ENCODE data around the gene CAMKK1.
"Not testable (repeated sequence)": the region's sequence is repeated elsewhere in the genome, so short reads cannot be mapped to it uniquely, and the experiment has no call there.

CAMKK1 gene

GRCh38 chr17:3857261-3858105 is 35.4 kb downstream of the CAMKK1 start:
- Histone ChIP-seq H3K27ac (peak overlapping the region in 1 of 21 experiments; percentile 35), H3K4me3 (no peak overlapping the region)

GRCh38 chr17:3854204-3854603 is 38.6 kb downstream of the CAMKK1 start:
- H3K27ac ChIP-seq, H3K4me3 ChIP-seq: not testable (repeated sequence)

DNA sequence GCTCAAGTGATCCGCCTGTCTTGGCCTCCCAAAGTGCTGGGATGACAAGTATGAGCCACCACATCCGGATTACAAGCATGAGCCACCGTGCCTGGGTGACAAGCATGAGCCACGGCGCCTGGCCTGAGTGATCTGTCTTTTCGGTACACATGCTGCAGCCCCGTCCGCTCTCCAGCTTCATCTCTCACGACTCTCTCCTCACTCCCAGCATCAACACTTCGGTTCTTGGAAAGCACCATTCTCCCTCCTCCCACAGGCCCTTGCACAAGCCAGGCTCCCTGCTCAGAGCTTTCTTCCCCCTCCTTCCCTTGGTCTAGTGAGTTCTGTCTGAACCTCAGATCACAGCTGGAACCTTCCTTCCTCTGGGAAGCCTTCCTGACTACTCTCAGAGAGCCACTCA is 40.3 kb downstream of the CAMKK1 start:
- Histone ChIP-seq H3K4me3 (no peak overlapping the region), H3K27ac (no peak overlapping the region)

DNA sequence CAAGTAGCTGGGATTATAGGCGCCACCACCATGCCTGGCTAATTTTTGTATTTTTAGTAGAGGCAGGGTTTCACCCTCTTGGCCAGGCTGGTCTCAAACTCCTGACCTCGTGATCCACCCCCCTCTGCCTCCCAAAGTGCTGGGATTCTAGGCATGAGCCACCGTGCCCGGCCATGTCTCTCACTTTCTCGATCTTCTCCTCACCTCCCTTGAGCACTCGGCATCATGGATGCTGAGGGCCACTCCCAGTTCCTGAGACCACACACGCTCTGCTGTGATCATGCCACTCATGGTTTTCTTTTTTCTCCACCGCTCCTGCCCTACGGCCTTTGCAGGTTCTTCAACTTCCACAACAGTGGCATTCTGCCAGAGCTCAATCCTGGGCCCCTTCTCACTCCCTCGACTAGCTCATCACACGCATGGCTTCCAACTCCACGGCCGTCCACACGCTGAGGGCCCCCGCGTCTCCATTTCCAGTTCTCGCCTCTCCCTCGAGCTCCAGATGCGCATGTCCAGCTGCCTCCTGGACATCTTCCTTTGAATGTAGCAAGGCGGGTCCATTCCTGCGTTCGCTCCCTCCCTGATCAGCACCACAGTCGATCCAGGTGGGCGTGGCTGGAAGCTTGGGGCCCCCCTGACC is 41.3 kb downstream of the CAMKK1 start:
- no peak overlapping the region for H3K4me3 ChIP-seq
- H3K27ac ChIP-seq = no peak overlapping the region

DNA sequence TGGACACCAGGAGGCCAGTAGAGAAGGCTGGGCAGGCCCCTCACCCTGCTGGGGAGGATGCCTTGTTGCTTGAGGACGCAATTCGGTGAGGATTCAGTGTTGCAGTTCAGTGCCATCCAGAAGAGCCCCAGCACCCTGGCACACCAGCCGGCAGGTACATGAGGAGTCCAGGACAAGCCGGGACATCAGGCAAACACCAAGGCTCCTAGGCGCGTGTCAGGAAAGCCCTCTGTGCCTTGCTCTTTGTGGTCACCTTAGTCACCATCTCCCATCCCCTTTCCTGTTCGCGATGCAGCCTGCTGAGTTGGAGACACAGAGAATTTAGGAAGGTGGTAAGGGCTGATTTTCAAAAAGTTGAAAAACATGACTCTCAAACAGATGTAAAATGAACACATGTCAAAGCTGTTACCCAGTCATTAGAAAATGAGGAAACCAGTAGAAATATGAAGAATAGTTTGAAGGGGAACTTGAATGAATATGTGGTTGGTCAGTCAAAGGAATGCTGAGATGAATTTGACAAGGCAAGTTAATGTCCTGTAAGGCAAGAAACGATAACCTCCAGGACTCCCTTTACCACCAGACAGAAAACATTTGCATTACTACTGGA is 44.5 kb downstream of the CAMKK1 start:
- H3K4me3 ChIP-seq = no peak overlapping the region
- no peak overlapping the region for H3K27ac ChIP-seq

GRCh38 chr17:3847165-3847670 is 45.6 kb downstream of the CAMKK1 start:
- no peak overlapping the region for H3K4me3 ChIP-seq
- H3K27ac ChIP-seq = no peak overlapping the region

- H3K4me3 ChIP-seq = peak overlapping the region in 3 of 7 experiments; percentile 80 to 99 (median 89)
- H3K27ac ChIP-seq = peak overlapping the region in 5 of 21 experiments; percentile 91 to 99 (median 97)
Observed at GRCh38 chr17:3846437-3847164, 46.3 kb downstream of the CAMKK1 start.

- peak within 1 kb of the TSS; percentile 80 to 99 (median 94) for H3K4me3 ChIP-seq
Observed at GRCh38 chr17:3845621-3846436, 47.0 kb downstream of the CAMKK1 start, which contains the start of gene NCBP3. TSS of gene NCBP3 (minus strand) at chr17:3846246. CDS start at chr17:3846223, 23 bp downstream.

DNA sequence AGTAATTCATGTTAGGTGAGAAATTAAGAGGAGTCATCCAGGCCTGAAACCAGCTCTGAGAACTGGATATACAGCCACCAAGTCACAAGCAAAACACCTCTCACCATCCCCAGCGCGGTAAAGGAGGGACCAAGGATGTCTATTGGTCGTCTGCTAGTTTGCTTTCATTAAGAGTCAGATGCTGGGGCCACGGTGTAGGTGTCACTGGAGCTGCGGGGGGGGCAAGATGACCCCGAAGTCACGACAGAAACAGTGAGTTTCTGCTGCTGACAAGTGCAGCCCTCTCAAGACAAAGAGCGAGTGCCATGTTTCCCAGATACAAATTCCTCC is 47.6 kb downstream of the CAMKK1 start:
- peak overlapping the region; percentile 80 to 99 (median 94) for H3K4me3 ChIP-seq
- H3K27ac ChIP-seq = peak overlapping the region in 20 of 21 experiments; percentile 91 to 100 (median 97)

More at GRCh38 chr17:3845621-3846436, 47.0 kb downstream of the CAMKK1 start, which contains the start of gene NCBP3:
- peak within 1 kb of the TSS; percentile 80 to 100 (median 97) for H3K27ac ChIP-seq

DNA sequence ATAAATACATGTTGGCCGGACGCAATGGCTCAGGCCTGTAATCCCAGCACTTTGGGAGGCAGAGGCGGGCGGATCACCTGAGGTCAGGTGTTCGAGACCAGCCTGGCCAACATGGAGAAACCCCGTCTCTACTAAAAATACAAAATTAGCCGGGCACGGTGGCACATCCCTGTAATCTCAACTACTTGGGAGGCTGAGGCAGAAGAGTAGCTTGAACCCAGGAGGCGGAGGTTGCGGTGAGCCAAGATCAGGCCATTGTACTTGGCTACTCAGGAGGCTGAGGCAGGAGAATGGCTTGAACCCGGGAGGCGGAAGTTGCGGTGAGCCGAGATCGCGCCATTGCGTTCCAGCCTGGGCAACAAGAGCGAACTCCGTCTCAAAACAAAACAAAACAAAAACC is 48.3 kb downstream of the CAMKK1 start:
- peak overlapping the region in 2 of 21 experiments; percentile 99 to 100 for H3K27ac ChIP-seq
- not testable (repeated sequence) for H3K4me3 ChIP-seq

DNA sequence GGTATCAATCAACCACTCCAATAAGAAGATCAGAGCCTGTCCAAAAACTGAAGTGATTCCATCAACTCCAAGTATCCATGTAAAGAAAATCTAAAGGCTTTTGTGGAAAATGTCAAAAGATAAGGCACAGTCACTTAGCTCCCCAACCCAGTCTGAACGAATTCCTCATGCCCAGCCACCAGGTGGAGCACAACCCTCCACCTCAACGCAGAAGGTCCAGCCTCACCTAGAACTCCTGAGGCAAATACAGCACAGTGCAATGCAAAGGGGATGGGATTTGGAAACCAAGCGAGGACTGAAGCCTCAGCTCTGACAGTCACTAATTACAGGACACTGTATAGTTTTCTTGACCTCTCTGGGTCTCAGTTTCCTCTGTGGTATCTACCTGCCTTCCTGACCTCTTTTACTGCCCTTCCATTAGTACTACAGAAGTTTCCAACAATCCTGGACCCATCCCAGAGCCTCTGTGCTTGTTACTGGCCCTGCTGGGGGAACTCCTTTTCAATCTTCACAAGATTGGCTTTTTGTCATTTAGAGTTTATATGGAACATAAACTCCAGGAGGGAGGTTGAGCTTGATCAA is 48.8 kb downstream of the CAMKK1 start:
- H3K4me3 ChIP-seq = no peak overlapping the region

GRCh38 chr17:3838206-3838605 is 54.6 kb downstream of the CAMKK1 start:
- Histone ChIP-seq H3K4me3 (no peak overlapping the region), H3K27ac (no peak overlapping the region)

More for the DNA sequence above, 48.8 kb downstream of the CAMKK1 start:
- no peak overlapping the region for H3K27ac ChIP-seq

DNA sequence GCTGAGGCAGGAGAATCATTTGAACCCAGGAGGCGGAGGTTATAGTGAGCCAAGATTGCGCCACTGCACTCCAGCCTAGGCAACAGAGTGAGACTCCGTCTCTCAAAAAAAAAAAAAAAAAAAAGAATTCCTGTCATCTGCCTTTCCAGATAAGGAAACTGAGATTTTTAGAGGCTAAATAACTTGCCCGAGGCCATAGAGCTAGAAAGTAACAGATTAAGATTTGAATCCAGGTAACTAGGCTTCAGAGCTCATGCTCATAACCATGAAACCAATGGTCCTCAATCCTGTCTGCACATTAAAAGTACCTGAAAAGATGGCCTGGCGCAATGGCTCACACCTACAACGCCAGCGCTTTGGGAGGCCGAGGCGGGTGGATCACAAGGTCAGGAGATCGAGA is 56.3 kb downstream of the CAMKK1 start:
- Histone ChIP-seq H3K27ac (no peak overlapping the region), H3K4me3 (no peak overlapping the region)

DNA sequence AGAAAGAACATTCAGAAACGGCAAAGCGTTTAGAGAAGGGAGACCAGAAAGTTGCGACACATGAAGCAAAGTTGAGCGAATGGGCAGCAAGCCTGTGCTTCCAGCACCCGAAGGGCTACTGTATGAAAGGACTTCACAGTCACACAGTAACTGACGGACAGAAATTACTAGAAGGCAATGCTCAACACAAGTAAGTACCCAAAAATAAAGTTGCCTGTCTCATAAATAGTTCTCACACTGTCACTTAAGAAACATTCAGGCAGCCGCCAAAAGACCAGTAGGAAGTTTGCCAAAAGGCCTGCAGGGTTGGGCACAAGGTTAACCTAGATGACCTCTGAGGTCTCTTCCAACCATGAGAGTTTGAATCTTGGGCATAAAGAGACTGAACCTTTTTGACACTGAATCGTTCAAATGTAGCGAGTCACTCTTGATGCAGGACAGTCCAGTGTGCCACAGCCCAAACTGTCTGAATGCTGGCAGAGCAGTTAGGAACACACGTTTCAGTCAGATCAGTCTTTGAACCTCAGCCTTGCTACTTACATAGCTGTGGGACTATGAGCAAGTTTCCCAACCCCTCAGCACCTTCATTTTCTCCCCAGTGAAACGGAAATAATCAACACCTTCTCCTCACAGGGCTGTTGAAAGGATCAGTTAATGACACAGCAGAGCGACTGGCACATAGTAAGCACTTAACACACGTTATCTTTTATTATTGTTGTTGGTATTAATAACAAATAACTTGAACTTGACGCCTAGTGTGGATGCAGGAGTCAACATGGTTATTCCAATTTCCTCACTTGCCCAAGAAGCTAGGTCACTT is 57.2 kb downstream of the CAMKK1 start:
- peak overlapping the region in 1 of 21 experiments; percentile 3 for H3K27ac ChIP-seq
- no peak overlapping the region for H3K4me3 ChIP-seq

- Histone ChIP-seq H3K27ac (no peak overlapping the region), H3K4me3 (no peak overlapping the region)
Observed at GRCh38 chr17:3834811-3835210, 58.0 kb downstream of the CAMKK1 start.

- H3K27ac ChIP-seq = no peak overlapping the region
- no peak overlapping the region for H3K4me3 ChIP-seq
Observed at GRCh38 chr17:3828852-3829232, 64.0 kb downstream of the CAMKK1 start.

- Histone ChIP-seq H3K27ac (no peak overlapping the region), H3K4me3 (no peak overlapping the region)
Observed at GRCh38 chr17:3828151-3828851, 64.6 kb downstream of the CAMKK1 start.

Data from skin epidermis (tissue), 12 donors.